ENCODE results near the gene ANO2. TPM values are rescaled to one million over a fixed set of nuclear protein-coding genes. Genes with fewer than 3 reads are reported as not detected.
A peak's percentile ranks its signal among the peaks of the same experiment; 100 is the strongest.

Gene ANO2
- total RNA-seq, 1 experiment from 2014 or later = not detected

DNA sequence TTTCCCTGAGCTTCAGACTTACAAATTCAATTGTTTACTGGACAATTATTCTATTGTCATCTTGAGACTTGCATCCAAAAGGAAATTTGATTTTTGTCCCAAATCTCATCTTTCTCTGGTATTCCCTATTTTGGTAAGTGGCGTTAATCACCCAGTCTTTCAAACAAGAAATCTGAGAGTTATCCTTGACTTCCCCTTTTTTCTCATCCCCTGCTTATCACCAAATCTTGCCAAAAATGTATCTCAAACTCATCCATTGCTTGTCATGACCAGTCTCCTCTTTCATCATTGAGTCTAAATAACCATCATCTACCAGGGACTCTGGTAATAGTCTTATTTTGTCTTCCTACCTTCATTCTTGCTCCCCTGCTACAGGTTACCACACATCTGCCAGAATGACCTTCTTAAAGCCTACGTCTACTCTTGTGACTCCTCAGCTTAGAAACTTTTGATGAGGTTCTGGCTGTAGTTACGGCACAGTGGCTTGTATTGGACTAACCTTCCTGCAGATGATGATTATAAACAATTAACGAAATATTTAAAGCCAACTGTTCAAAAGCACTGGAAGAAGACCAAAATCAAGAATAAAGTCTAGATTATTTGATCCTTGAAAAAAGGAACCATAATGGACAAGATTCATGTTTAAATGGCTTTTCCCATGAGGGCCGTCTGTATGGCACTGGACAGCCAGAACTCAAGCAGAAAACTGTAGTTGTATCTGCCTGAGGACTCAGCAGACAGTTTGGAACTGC lies 9.0 kb upstream of the ANO2 start:
- peak in 1 of 2 experiments; percentile 5 for DNase-seq (ENCODE audit: low read depth in 1 of 2, low spot score in 2 of 2)
- Histone ChIP-seq H3K36me3 (no peaks in the 10 kb centered on the region), H3K4me1 (replicated peaks) (no peaks in the 10 kb centered on the region), H3K4me3 (no peak overlapping the region), H3K9me3 (replicated peaks) (no peaks in the 10 kb centered on the region), H3K27me3 (replicated peaks) (peaks cover 29% of the 10 kb centered on the region), H3K27ac (no peak overlapping the region)

- H3K4me3 ChIP-seq = no peak overlapping the region
- no peak for DNase-seq (ENCODE audit: low read depth in 1 of 2, low spot score in 2 of 2)
- H3K9me3 ChIP-seq (replicated peaks) = no peaks in the 10 kb centered on the region
- H3K27me3 ChIP-seq (replicated peaks) = peaks cover 37% of the 10 kb centered on the region
- H3K4me1 ChIP-seq (replicated peaks) = no peaks in the 10 kb centered on the region
- H3K36me3 ChIP-seq = no peaks in the 10 kb centered on the region
- no peak overlapping the region for H3K27ac ChIP-seq
Observed at GRCh38 chr12:5952031-5952430, 7.0 kb upstream of the ANO2 start.

DNA sequence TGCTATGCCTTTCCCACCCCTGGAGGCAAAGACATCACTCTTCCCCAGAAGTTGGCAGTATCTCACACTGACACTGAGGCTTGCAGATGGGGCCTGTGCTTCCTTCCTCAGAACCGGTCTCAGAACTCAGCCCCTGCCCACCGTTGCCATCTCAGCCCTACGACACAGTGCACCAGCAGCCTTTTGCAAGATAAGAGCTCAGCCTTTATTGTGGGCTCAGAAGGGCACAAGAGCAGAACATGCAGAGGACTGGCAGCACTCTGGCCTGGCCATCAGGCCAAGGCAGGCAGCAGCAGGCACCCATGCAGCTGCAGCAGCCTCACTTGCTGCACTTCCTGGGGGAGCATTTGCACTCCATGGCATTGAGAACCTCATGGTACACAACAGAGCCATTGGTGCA lies 3.6 kb upstream of the ANO2 start:
- H3K36me3 ChIP-seq = no peaks in the 10 kb centered on the region
- no peaks in the 10 kb centered on the region for H3K9me3 ChIP-seq (replicated peaks)
- peaks cover 62% of the 10 kb centered on the region for H3K27me3 ChIP-seq (replicated peaks)
- no peak overlapping the region for H3K27ac ChIP-seq
- DNase-seq (ENCODE audit: low read depth in 1 of 2, low spot score in 2 of 2) = peak in 1 of 2 experiments; percentile 29
- no peak overlapping the region for H3K4me3 ChIP-seq
- H3K4me1 ChIP-seq (replicated peaks) = peaks cover 6% of the 10 kb centered on the region

GRCh38 chr12:5947006-5947405 lies 1.9 kb upstream of the ANO2 start:
- DNase-seq (ENCODE audit: low read depth in 1 of 2, low spot score in 2 of 2) = peak in 1 of 2 experiments; percentile 8
- H3K4me1 ChIP-seq (replicated peaks) = peaks cover 6% of the 10 kb centered on the region
- no peak overlapping the region for H3K4me3 ChIP-seq
- peaks cover 67% of the 10 kb centered on the region for H3K27me3 ChIP-seq (replicated peaks)
- no peaks in the 10 kb centered on the region for H3K9me3 ChIP-seq (replicated peaks)
- no peak overlapping the region for H3K27ac ChIP-seq
- H3K36me3 ChIP-seq = no peaks in the 10 kb centered on the region

GRCh38 chr12:5946388-5946787 lies 1.3 kb upstream of the ANO2 start:
- no peak overlapping the region for H3K4me3 ChIP-seq
- no peak overlapping the region for H3K27ac ChIP-seq
- no peaks in the 10 kb centered on the region for H3K9me3 ChIP-seq (replicated peaks)
- no peaks in the 10 kb centered on the region for H3K36me3 ChIP-seq
- peaks cover 67% of the 10 kb centered on the region for H3K27me3 ChIP-seq (replicated peaks)
- peaks cover 6% of the 10 kb centered on the region for H3K4me1 ChIP-seq (replicated peaks)
- DNase-seq (ENCODE audit: low read depth in 1 of 2, low spot score in 2 of 2) = peak in 1 of 2 experiments; percentile 15

GRCh38 chr12:5944688-5945070 lies 380 bp downstream of the ANO2 start:
- Histone ChIP-seq H3K4me1 (replicated peaks) (peaks cover 6% of the 10 kb centered on the region), H3K9me3 (replicated peaks) (no peaks in the 10 kb centered on the region), H3K27me3 (replicated peaks) (peaks cover 59% of the 10 kb centered on the region), H3K4me3 (peak overlapping the region; percentile 21), H3K36me3 (no peaks in the 10 kb centered on the region), H3K27ac (no peak overlapping the region)
- peak in 1 of 2 experiments; percentile 25 for DNase-seq (ENCODE audit: low read depth in 1 of 2, low spot score in 2 of 2)

- peak in 1 of 2 experiments; percentile 36 for DNase-seq (ENCODE audit: low read depth in 1 of 2, low spot score in 2 of 2)
Observed at GRCh38 chr12:5944053-5944452, 1.0 kb downstream of the ANO2 start.

GRCh38 chr12:5941907-5942306 lies 3.2 kb downstream of the ANO2 start:
- Histone ChIP-seq H3K27me3 (replicated peaks) (peaks cover 50% of the 10 kb centered on the region), H3K9me3 (replicated peaks) (no peaks in the 10 kb centered on the region)

More at GRCh38 chr12:5944053-5944452, 1.0 kb downstream of the ANO2 start:
- no peaks in the 10 kb centered on the region for H3K9me3 ChIP-seq (replicated peaks)
- H3K4me1 ChIP-seq (replicated peaks) = peaks cover 6% of the 10 kb centered on the region
- H3K27ac ChIP-seq = no peak overlapping the region
- H3K27me3 ChIP-seq (replicated peaks) = peaks cover 56% of the 10 kb centered on the region
- H3K36me3 ChIP-seq = no peaks in the 10 kb centered on the region
- H3K4me3 ChIP-seq = no peak overlapping the region

GRCh38 chr12:5927732-5928516 lies 17.1 kb downstream of the ANO2 start:
- H3K9me3 ChIP-seq (replicated peaks) = peaks cover 2% of the 10 kb centered on the region; the same call in 1 of the 2 replicates
- H3K4me1 ChIP-seq (replicated peaks) = no peaks in the 10 kb centered on the region
- no peak overlapping the region for H3K4me3 ChIP-seq
- H3K36me3 ChIP-seq = no peaks in the 10 kb centered on the region
- DNase-seq (ENCODE audit: low read depth in 1 of 2, low spot score in 2 of 2) = no peak
- H3K27ac ChIP-seq = no peak overlapping the region
- peaks cover 15% of the 10 kb centered on the region for H3K27me3 ChIP-seq (replicated peaks)

More at GRCh38 chr12:5941907-5942306, 3.2 kb downstream of the ANO2 start:
- DNase-seq (ENCODE audit: low read depth in 1 of 2, low spot score in 2 of 2) = peak in 1 of 2 experiments; percentile 7
- peaks cover 6% of the 10 kb centered on the region for H3K4me1 ChIP-seq (replicated peaks)
- H3K36me3 ChIP-seq = no peaks in the 10 kb centered on the region
- H3K27ac ChIP-seq = no peak overlapping the region
- no peak overlapping the region for H3K4me3 ChIP-seq

DNA sequence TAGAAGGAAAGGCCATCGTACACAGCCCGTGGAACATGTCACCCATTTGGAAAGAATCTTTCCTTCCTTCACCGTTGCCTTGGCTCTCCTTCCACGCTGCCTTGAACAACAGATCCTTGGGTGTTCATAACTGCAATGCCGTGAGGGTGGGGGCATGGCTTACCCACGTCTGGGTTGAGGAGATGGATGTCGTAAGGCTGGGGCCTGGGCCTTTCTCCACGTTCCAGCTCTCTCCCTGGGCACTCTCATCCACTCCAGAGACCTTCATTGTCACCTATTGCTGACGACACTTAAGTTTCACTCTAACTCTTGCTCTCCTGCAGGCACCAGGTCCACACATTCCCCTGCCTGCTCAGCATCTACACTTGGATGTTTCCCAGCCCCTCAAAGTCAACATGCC lies 19.4 kb downstream of the ANO2 start:
- DNase-seq (ENCODE audit: low read depth in 1 of 2, low spot score in 2 of 2) = peak in 1 of 2 experiments; percentile 12
- Histone ChIP-seq H3K27ac (no peak overlapping the region), H3K36me3 (no peaks in the 10 kb centered on the region)

DNA sequence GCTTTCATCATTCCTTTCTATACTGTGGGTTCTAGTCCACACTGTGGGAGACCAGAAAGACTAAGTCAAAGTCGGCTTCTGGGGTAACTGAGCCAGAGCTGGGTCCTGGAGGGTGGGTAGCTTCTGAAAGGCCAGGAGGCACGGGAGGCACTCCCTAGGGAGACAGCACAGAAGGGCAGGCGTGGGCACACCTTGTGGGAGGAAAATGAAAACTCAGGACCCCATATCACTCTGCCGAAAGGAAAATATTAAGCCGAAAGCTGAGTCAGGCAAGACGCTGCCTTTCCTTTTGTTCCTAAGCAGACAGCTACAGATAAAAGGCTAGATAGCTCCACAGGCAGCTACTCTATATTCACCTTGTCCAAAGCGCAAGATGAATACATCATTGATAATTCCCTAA lies 20.7 kb downstream of the ANO2 start:
- Histone ChIP-seq H3K36me3 (no peaks in the 10 kb centered on the region), H3K4me3 (no peak overlapping the region), H3K27me3 (replicated peaks) (peaks cover 15% of the 10 kb centered on the region), H3K4me1 (replicated peaks) (no peaks in the 10 kb centered on the region), H3K9me3 (replicated peaks) (no peaks in the 10 kb centered on the region), H3K27ac (no peak overlapping the region)
- DNase-seq (ENCODE audit: low read depth in 1 of 2, low spot score in 2 of 2) = peak in 1 of 2 experiments; percentile 26

More for the DNA sequence above, 19.4 kb downstream of the ANO2 start:
- Histone ChIP-seq H3K9me3 (replicated peaks) (no peaks in the 10 kb centered on the region; the same call in 1 of the 2 replicates), H3K4me3 (no peak overlapping the region), H3K4me1 (replicated peaks) (no peaks in the 10 kb centered on the region), H3K27me3 (replicated peaks) (peaks cover 15% of the 10 kb centered on the region)

GRCh38 chr12:5923751-5924150 lies 21.3 kb downstream of the ANO2 start:
- no peaks in the 10 kb centered on the region for H3K4me1 ChIP-seq (replicated peaks)
- no peak for DNase-seq (ENCODE audit: low read depth in 1 of 2, low spot score in 2 of 2)
- no peaks in the 10 kb centered on the region for H3K9me3 ChIP-seq (replicated peaks)
- no peak overlapping the region for H3K4me3 ChIP-seq
- H3K27me3 ChIP-seq (replicated peaks) = peaks cover 15% of the 10 kb centered on the region
- H3K36me3 ChIP-seq = no peaks in the 10 kb centered on the region
- no peak overlapping the region for H3K27ac ChIP-seq

DNA sequence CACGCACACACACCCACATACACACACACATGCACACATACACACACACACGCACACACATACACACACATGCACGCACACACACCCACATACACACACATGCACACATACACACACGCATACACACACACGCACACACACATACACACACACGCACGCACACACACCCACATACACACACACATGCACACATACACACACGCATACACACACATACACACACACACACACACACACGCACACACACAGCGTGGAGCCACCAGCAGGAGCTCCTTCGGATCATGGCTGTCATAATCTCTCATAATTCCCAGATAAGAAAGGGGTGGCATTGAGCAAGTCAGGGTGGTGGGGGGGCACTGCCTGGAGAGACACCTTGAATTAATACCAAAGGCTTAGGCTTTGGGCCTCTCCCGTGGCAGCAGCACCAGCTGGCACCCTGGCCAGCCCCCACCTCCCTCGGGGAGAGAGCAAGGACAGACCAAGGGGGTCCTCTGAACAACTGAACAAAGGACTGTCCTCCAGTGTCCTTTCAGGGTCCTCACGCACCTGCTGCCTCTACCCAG lies 21.9 kb downstream of the ANO2 start:
- H3K4me3 ChIP-seq = no peak overlapping the region
- H3K27ac ChIP-seq = no peak overlapping the region
- H3K27me3 ChIP-seq (replicated peaks) = peaks cover 15% of the 10 kb centered on the region
- no peaks in the 10 kb centered on the region for H3K9me3 ChIP-seq (replicated peaks)
- peak in 1 of 2 experiments; percentile 5 for DNase-seq (ENCODE audit: low read depth in 1 of 2, low spot score in 2 of 2)
- no peaks in the 10 kb centered on the region for H3K36me3 ChIP-seq
- no peaks in the 10 kb centered on the region for H3K4me1 ChIP-seq (replicated peaks)
